RWPE2 (cell line): Measurements from ENCODE around the gene UBL5.
A peak's percentile ranks its signal among the peaks of the same experiment; 100 is the strongest.

Source experiments
- ATAC-seq: fragments of 200-7000 bp; cut with Tn5 transposase; 3 replicates; pipeline ENCODE4 v1.9.1; 2021; ENCODE audit warnings: low read depth
- DNase-seq: peaks from one replicate; pipeline ENCODE4 v3.0.0-alpha.2; 2020; ENCODE audit warnings: low spot score
- H3K27ac ChIP-seq: fragments of 450-650 bp; 2 replicates; pipeline ENCODE4 v1.5.1; 2017; ENCODE audit warnings: mild to moderate bottlenecking; ENCODE audit not compliant: poor library complexity, severe bottlenecking
- H3K27me3 ChIP-seq: fragments of 250-450 bp; sonication (Bioruptor Pico); 2 replicates; pipeline ENCODE4 v1.5.1; 2021; ENCODE audit warnings: mild to moderate bottlenecking, moderate library complexity; ENCODE audit not compliant: insufficient read depth, poor library complexity, severe bottlenecking
- H3K36me3 ChIP-seq: fragments of 250-450 bp; sonication (Bioruptor Pico); 2 replicates; pipeline ENCODE4 v1.5.1; 2020; ENCODE audit warnings: low read depth, mild to moderate bottlenecking, moderate library complexity
- H3K4me1 ChIP-seq: fragments of 250-450 bp; sonication (Bioruptor Pico); 2 replicates; pipeline ENCODE4 v1.5.1; 2021; ENCODE audit warnings: mild to moderate bottlenecking, moderate library complexity; ENCODE audit not compliant: insufficient read depth, poor library complexity, severe bottlenecking
- H3K4me3 ChIP-seq: fragments of 250-450 bp; sonication (Bioruptor Pico); 2 replicates; pipeline ENCODE4 v1.5.1; 2021; ENCODE audit warnings: mild to moderate bottlenecking, moderate library complexity; ENCODE audit not compliant: severe bottlenecking
- H3K9me3 ChIP-seq: fragments of 250-450 bp; sonication (Bioruptor Pico); 2 replicates; pipeline ENCODE4 v1.5.1; 2021; ENCODE audit warnings: mild to moderate bottlenecking, moderate library complexity; ENCODE audit not compliant: severe bottlenecking
- TF ChIP-seq, protein P1 (sequence below): fragments of 450-650 bp; IDR thresholded peaks from one replicate; pipeline ENCODE4 v1.5.1; 2017; ENCODE audit warnings: mild to moderate bottlenecking, moderate library complexity; ENCODE audit not compliant: poor library complexity, severe bottlenecking

Gene UBL5

DNA sequence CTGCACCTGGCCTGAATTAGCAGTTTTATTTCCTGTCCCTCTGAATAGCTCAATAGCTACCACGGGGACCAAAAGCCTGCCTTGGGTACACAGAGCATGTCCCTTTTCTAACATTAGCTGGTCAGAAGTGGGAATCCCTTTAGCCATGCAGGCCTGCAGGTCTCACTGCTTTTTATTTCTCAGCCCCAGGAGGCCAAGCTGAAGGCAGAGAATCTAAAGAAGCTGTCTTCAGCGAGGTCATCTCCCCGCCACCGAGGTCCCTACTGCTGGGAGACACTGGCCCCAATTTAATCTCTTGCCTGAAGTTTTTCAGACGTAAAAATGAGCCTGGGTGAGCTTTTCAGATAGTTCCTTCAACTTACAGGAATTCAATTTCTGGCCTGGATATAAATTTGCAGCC lies 48.1 kb downstream of the UBL5 start:
- TF ChIP-seq, protein P1, sequence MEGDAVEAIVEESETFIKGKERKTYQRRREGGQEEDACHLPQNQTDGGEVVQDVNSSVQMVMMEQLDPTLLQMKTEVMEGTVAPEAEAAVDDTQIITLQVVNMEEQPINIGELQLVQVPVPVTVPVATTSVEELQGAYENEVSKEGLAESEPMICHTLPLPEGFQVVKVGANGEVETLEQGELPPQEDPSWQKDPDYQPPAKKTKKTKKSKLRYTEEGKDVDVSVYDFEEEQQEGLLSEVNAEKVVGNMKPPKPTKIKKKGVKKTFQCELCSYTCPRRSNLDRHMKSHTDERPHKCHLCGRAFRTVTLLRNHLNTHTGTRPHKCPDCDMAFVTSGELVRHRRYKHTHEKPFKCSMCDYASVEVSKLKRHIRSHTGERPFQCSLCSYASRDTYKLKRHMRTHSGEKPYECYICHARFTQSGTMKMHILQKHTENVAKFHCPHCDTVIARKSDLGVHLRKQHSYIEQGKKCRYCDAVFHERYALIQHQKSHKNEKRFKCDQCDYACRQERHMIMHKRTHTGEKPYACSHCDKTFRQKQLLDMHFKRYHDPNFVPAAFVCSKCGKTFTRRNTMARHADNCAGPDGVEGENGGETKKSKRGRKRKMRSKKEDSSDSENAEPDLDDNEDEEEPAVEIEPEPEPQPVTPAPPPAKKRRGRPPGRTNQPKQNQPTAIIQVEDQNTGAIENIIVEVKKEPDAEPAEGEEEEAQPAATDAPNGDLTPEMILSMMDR: no peak
- ATAC-seq (no peak), DNase-seq (no peak)
- H3K27ac ChIP-seq: no peak overlapping the region
- H3K27me3 ChIP-seq: no peaks in the 10 kb centered on the region
- H3K4me3 ChIP-seq: no peak overlapping the region
- H3K9me3 ChIP-seq: no peaks in the 10 kb centered on the region
- H3K4me1 ChIP-seq: peaks cover 7% of the 10 kb centered on the region
- no peaks in the 10 kb centered on the region for H3K36me3 ChIP-seq

GRCh38 chr19:9877780-9878510 lies 50.2 kb downstream of the UBL5 start:
- ATAC-seq (peak; percentile 71), DNase-seq (no peak)
- Histone ChIP-seq H3K27me3 (no peaks in the 10 kb centered on the region), H3K27ac (peak overlapping the region; percentile 23), H3K4me3 (no peak overlapping the region), H3K9me3 (no peaks in the 10 kb centered on the region), H3K4me1 (peaks cover 7% of the 10 kb centered on the region), H3K36me3 (no peaks in the 10 kb centered on the region)
- TF ChIP-seq, protein P1: no peak

DNA sequence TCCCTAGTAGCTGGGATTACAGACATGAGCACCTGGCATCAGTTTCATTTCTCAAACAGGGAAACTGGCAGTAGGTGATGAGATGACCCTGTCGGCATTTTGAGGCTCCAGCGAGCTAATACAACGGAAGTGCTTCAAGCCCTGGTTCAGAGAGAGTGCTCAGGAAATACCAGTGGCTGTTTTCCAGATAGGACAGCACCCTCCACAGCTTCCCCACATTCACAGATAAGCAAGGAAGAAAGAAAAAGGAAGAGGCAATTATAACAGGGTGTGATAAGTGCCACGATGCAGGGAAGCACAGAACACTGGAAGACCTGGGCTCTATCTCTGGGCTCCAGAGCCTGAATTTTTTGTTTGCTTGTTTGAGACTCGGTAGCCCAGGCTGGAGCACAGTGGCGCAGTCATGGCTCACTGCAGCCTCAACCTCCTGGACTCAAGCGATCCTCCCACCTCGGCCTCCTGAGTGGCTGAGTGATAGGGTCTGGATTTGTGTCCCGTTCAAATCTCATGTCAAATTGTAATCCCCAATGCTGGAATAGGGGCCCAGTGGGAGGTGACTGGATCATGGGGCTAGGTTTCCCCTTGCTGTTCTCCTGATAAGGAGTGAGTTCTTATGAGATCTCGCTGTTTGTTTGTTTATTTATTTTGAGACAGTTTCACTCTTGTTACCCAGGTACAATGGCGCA lies 50.9 kb downstream of the UBL5 start:
- Histone ChIP-seq H3K27me3 (no peaks in the 10 kb centered on the region), H3K4me3 (no peak overlapping the region), H3K4me1 (peaks cover 7% of the 10 kb centered on the region), H3K9me3 (no peaks in the 10 kb centered on the region), H3K36me3 (no peaks in the 10 kb centered on the region), H3K27ac (peak overlapping the region; percentile 23)
- ATAC-seq (no peak), DNase-seq (no peak)
- TF ChIP-seq, protein P1: no peak
